Non-pigmented ciliary epithelial cell (primary cell): ENCODE measurements around the gene ERN2.
"Not testable (repeated sequence)": the region's sequence is repeated elsewhere in the genome, so short reads cannot be mapped to it uniquely, and the experiment has no call there.

ENCODE experiments used
- DNase-seq: peaks from one replicate; pipeline ENCODE4 v3.0.0-alpha.2; 2010; ENCODE audit warnings: low read depth

Gene ERN2

GRCh38 chr16:23712976-23713375, at the start of gene ERN2:
Gene ERN2, minus strand, starts transcription at chr16:23713222. Its CDS starts 35 bp downstream, at chr16:23713187.
- DNase-seq, result no peak

GRCh38 chr16:23757937-23758619, 45.1 kb upstream of the ERN2 start:
- no peak for DNase-seq

- DNase-seq, result no peak
These were observed 44.1 kb upstream of the ERN2 start for GRCh38 chr16:23757116-23757515.

GRCh38 chr16:23755484-23755809, 42.4 kb upstream of the ERN2 start:
- no peak for DNase-seq

GRCh38 chr16:23754594-23755483, 41.8 kb upstream of the ERN2 start, which contains the start of gene CHP2:
Gene CHP2, plus strand, starts transcription at chr16:23755026. Its CDS starts 24 bp downstream, at chr16:23755050.
- no peak for DNase-seq

GRCh38 chr16:23753908-23754593, 41.0 kb upstream of the ERN2 start:
- no peak for DNase-seq

- DNase-seq, result not testable (repeated sequence)
These were observed 38.0 kb upstream of the ERN2 start for GRCh38 chr16:23751053-23751452.

- DNase-seq, result no peak
These were observed 35.6 kb upstream of the ERN2 start for GRCh38 chr16:23748630-23749029.

GRCh38 chr16:23745263-23745662, 32.2 kb upstream of the ERN2 start:
- DNase-seq, result no peak

GRCh38 chr16:23742766-23743165, 29.7 kb upstream of the ERN2 start:
- DNase-seq, result no peak

- DNase-seq, result no peak
These were observed 28.8 kb upstream of the ERN2 start for GRCh38 chr16:23741675-23742303.

- DNase-seq, result no peak
These were observed 26.5 kb upstream of the ERN2 start for GRCh38 chr16:23739516-23739915.

- DNase-seq, result not testable (repeated sequence)
These were observed 24.5 kb upstream of the ERN2 start for GRCh38 chr16:23737423-23738028.

- no peak for DNase-seq
These were observed 21.3 kb upstream of the ERN2 start for GRCh38 chr16:23734176-23734893.

GRCh38 chr16:23729503-23730424, 16.7 kb upstream of the ERN2 start:
- no peak for DNase-seq

- DNase-seq, result no peak
These were observed 15.1 kb upstream of the ERN2 start for GRCh38 chr16:23728112-23728477.

- DNase-seq, result no peak
These were observed 13.7 kb upstream of the ERN2 start for GRCh38 chr16:23726710-23727109.

- DNase-seq, result no peak
These were observed 11.7 kb upstream of the ERN2 start for GRCh38 chr16:23724785-23725131.

- DNase-seq, result no peak
These were observed 11.2 kb upstream of the ERN2 start for GRCh38 chr16:23724096-23724784.
